ENCODE results near the gene MPPED2.

GRCh38 chr11:30414806-30415205, 171.3 kb downstream of the MPPED2 start:
- no peak for TF ChIP-seq CTCF (IDR thresholded peaks at IDR 0.05)
- no peak for TF ChIP-seq POLR2AphosphoS5 (IDR thresholded peaks at IDR 0.05)

All from stomach (tissue), 4 donors.